H9 (cell line): ENCODE results near the gene DLK1. TPM values are rescaled to one million over a fixed set of nuclear protein-coding genes. Genes with fewer than 3 reads are reported as not detected.

ENCODE experiments used
- DNase-seq: peaks from one replicate; pipeline ENCODE4 v3.0.0-alpha.2; 2017
- H2AFZ ChIP-seq: one replicate; pipeline ENCODE4 v1.6.1; 2013; ENCODE audit warnings: mild to moderate bottlenecking, low read length, control low read depth, moderate library complexity
- H2AK5ac ChIP-seq: 2 replicates; pipeline ENCODE4 v1.6.1; 2013; ENCODE audit warnings: low read length, control low read depth, mixed read lengths; ENCODE audit not compliant: insufficient read length
- H2BK120ac ChIP-seq: one replicate; pipeline ENCODE4 v1.6.1; 2013; ENCODE audit warnings: low read depth, mild to moderate bottlenecking, low read length, control low read depth, inconsistent platforms; ENCODE audit not compliant: poor library complexity, severe bottlenecking
- H2BK12ac ChIP-seq: 2 replicates; pipeline ENCODE4 v1.6.1; 2013; ENCODE audit warnings: low read length, control low read depth, mixed read lengths, low read depth; ENCODE audit not compliant: insufficient read length
- H2BK15ac ChIP-seq: 2 replicates; pipeline ENCODE4 v1.6.1; 2013; ENCODE audit warnings: low read depth, low read length, control low read depth
- H2BK20ac ChIP-seq: one replicate; pipeline ENCODE4 v1.6.1; 2013; ENCODE audit warnings: low read depth, mild to moderate bottlenecking, low read length, control low read depth, inconsistent platforms; ENCODE audit not compliant: poor library complexity, severe bottlenecking
- H2BK5ac ChIP-seq: 2 replicates; pipeline ENCODE4 v1.6.1; 2013; ENCODE audit warnings: low read length, control low read depth, mixed read lengths; ENCODE audit not compliant: insufficient read length
- H3K14ac ChIP-seq: 2 replicates; pipeline ENCODE4 v1.6.1; 2013; ENCODE audit warnings: low read length, control low read depth; ENCODE audit not compliant: insufficient read depth
- H3K18ac ChIP-seq: 2 replicates; pipeline ENCODE4 v1.6.1; 2013; ENCODE audit warnings: low read depth, mild to moderate bottlenecking, mixed read lengths, low read length, control low read depth; ENCODE audit not compliant: insufficient read length
- H3K23ac ChIP-seq: 2 replicates; pipeline ENCODE4 v1.6.1; 2013; ENCODE audit warnings: low read length, control low read depth, mixed read lengths, low read depth; ENCODE audit not compliant: insufficient read length
- H3K23me2 ChIP-seq: 2 replicates; pipeline ENCODE4 v1.6.1; 2013; ENCODE audit warnings: low read depth, mild to moderate bottlenecking, mixed read lengths, low read length, control low read depth; ENCODE audit not compliant: insufficient read length, poor library complexity, severe bottlenecking
- H3K27ac ChIP-seq: 2 replicates; pipeline ENCODE4 v1.5.1; 2013; ENCODE audit warnings: low read length, control low read depth, mixed read lengths, low read depth; ENCODE audit not compliant: insufficient read length
- H3K27me3 ChIP-seq: 2 replicates; pipeline ENCODE4 v1.6.1; 2013; ENCODE audit warnings: low read length, control low read depth, inconsistent platforms; ENCODE audit not compliant: insufficient read depth
- H3K4ac ChIP-seq: 2 replicates; pipeline ENCODE4 v1.6.1; 2013; ENCODE audit warnings: low read depth, mild to moderate bottlenecking, control low read depth, inconsistent platforms, low read length, moderate library complexity
- H3K4me1 ChIP-seq: 2 replicates; pipeline ENCODE4 v1.6.1; 2013; ENCODE audit warnings: low read length, control low read depth, inconsistent platforms; ENCODE audit not compliant: insufficient read depth
- H3K4me2 ChIP-seq: 2 replicates; pipeline ENCODE4 v1.6.1; 2013; ENCODE audit warnings: low read length, control low read depth, mixed read lengths; ENCODE audit not compliant: insufficient read length, insufficient read depth
- H3K56ac ChIP-seq: 2 replicates; pipeline ENCODE4 v1.6.1; 2013; ENCODE audit warnings: low read depth, mild to moderate bottlenecking, mixed read lengths, low read length, control low read depth; ENCODE audit not compliant: insufficient read length
- H3K79me1 ChIP-seq: 2 replicates; pipeline ENCODE4 v1.6.1; 2013; ENCODE audit warnings: low read depth, mild to moderate bottlenecking, moderate library complexity, low read length, control low read depth, inconsistent platforms; ENCODE audit not compliant: insufficient read depth, poor library complexity, severe bottlenecking
- H3K79me2 ChIP-seq: 2 replicates; pipeline ENCODE4 v1.6.1; 2013; ENCODE audit warnings: low read length, control low read depth, inconsistent platforms; ENCODE audit not compliant: insufficient read depth
- H3K9ac ChIP-seq: 2 replicates; pipeline ENCODE4 v1.6.1; 2013; ENCODE audit warnings: low read length, control low read depth, mixed read lengths; ENCODE audit not compliant: insufficient read length; ENCODE audit errors: extremely low read depth
- H3K9me3 ChIP-seq: one replicate; pipeline ENCODE4 v1.6.1; 2013; ENCODE audit warnings: low read depth, low read length, inconsistent platforms; ENCODE audit not compliant: control insufficient read depth
- H3T11ph ChIP-seq: one replicate; pipeline ENCODE4 v1.6.1; 2013; ENCODE audit warnings: mild to moderate bottlenecking, low read length, control low read depth, inconsistent platforms
- H4K20me1 ChIP-seq: one replicate; pipeline ENCODE4 v1.6.1; 2013; ENCODE audit not compliant: control insufficient read depth, insufficient read length, insufficient read depth
- H4K5ac ChIP-seq: 2 replicates; pipeline ENCODE4 v1.6.1; 2013; ENCODE audit warnings: low read depth, mild to moderate bottlenecking, mixed read lengths, low read length, control low read depth; ENCODE audit not compliant: insufficient read length
- H4K8ac ChIP-seq: replicated peaks from 2 replicates; pipeline ENCODE4 v1.6.1; 2013; ENCODE audit warnings: low read length, control low read depth, mixed read lengths, low read depth; ENCODE audit not compliant: insufficient read length
- H4K91ac ChIP-seq: 2 replicates; pipeline ENCODE4 v1.6.1; 2013; ENCODE audit warnings: low read depth, mild to moderate bottlenecking, moderate library complexity, mixed read lengths, low read length, control low read depth; ENCODE audit not compliant: insufficient read length
- H3K27ac Mint-ChIP-seq, 3 experiments: 2 replicates in 2 of 3; 3 replicates in 1 of 3; pipeline ENCODE4 v1.8.0; 2020 to 2021; ENCODE audit warnings: mixed read lengths in 3 of 3, mild to moderate bottlenecking in 1 of 3, moderate library complexity in 1 of 3
- H3K27me3 Mint-ChIP-seq: 2 replicates; pipeline ENCODE4 v1.8.0; 2021; ENCODE audit warnings: low read depth, mild to moderate bottlenecking, moderate library complexity, mixed read lengths
- H3K36me3 Mint-ChIP-seq, 3 experiments: 2 replicates in 2 of 3; 3 replicates in 1 of 3; pipeline ENCODE4 v1.8.0; 2020 to 2021; ENCODE audit warnings: low read depth in 3 of 3, mixed read lengths in 3 of 3; ENCODE audit not compliant: insufficient read depth in 1 of 3
- H3K4me1 Mint-ChIP-seq, 2 experiments: 2 replicates each; pipeline ENCODE4 v1.8.0; 2020; ENCODE audit warnings: mixed read lengths in 2 of 2
- H3K4me3 Mint-ChIP-seq, 2 experiments: 2 replicates in 1 of 2; 3 replicates in 1 of 2; pipeline ENCODE4 v1.8.0; 2020 to 2021; ENCODE audit warnings: mild to moderate bottlenecking in 2 of 2, mixed read lengths in 2 of 2, moderate library complexity in 1 of 2
- H3K9me3 Mint-ChIP-seq, 2 experiments: 2 replicates in 1 of 2; 3 replicates in 1 of 2; pipeline ENCODE4 v1.8.0; 2020; ENCODE audit warnings: mild to moderate bottlenecking in 2 of 2, mixed read lengths in 2 of 2, moderate library complexity in 1 of 2
- CTCF ChIP-seq: fragments of 200-600 bp; sonication (generic); conservative IDR thresholded peaks from 3 replicates; pipeline ENCODE4 v1.8.0; 2021; ENCODE audit warnings: antibody characterized with exemption, mild to moderate bottlenecking
- WGBS: extraction: QIAGEN DNeasy Blood & Tissue Kit; methylation state at CpG from one replicate; pipeline ENCODE4 v1.1.7; 2013; ENCODE audit warnings: missing lambda C conversion rate, low lambda C conversion rate, mixed read lengths; ENCODE audit not compliant: insufficient read length; ENCODE audit errors: extremely low coverage; 5-methylcytosine and 5-hydroxymethylcytosine counted together
- total RNA-seq: library from RNA; stranded (reverse); gene quantifications from 2 replicates; pipeline ENCODE4 v1.2.1, GENCODE V29; 2021

Gene DLK1
- total RNA-seq, 1 experiment from 2014 or later, result 2.8 TPM

- Histone ChIP-seq H3K9ac (no peak overlapping the region), H2AK5ac (no peak overlapping the region), H4K8ac (no peak overlapping the region), H3T11ph (no peak overlapping the region), H3K4me1 (no peaks in the 10 kb centered on the region; the same call in 1 of the 2 replicates), H2BK5ac (no peak overlapping the region), H3K18ac (no peak overlapping the region), H3K79me1 (no peaks in the 10 kb centered on the region), H4K91ac (no peak overlapping the region), H3K27me3 (no peaks in the 10 kb centered on the region), H3K4ac (no peak overlapping the region), H3K23ac (no peak overlapping the region), H4K5ac (no peak overlapping the region), H3K27ac (no peak overlapping the region), H4K20me1 (no peaks in the 10 kb centered on the region), H3K4me2 (no peak overlapping the region), H2AFZ (no peak overlapping the region), H2BK120ac (no peak overlapping the region), H3K56ac (no peak overlapping the region), H3K23me2 (no peaks in the 10 kb centered on the region), H2BK15ac (no peak overlapping the region), H3K14ac (no peak overlapping the region), H3K79me2 (no peaks in the 10 kb centered on the region), H2BK12ac (no peak overlapping the region), H3K9me3 (no peaks in the 10 kb centered on the region), H2BK20ac (no peak overlapping the region)
- Mint-ChIP-seq H3K36me3 (no peaks in the 10 kb centered on the region; a peak in 1 of 7 replicates), H3K4me1 (peaks cover 0 to 9% of the 10 kb centered on the region in 2 experiments; a peak in 2 of 4 replicates), H3K4me3 (no peak overlapping the region), H3K27me3 (peaks cover 3% of the 10 kb centered on the region; the same call in 1 of the 2 replicates), H3K27ac (peak overlapping the region in 1 of 3 experiments; percentile 46; a peak in 2 of 7 replicates), H3K9me3 (no peaks in the 10 kb centered on the region; a peak in 1 of 5 replicates)
- WGBS, result no CpG with 5 or more reads among the region's 11 CpGs
- no peak for TF ChIP-seq CTCF
- DNase-seq, result no peak
Observed at GRCh38 chr14:100739306-100739705, 12.6 kb downstream of the DLK1 start.
